ENCODE data around the gene RNF19B.

The RNF19B gene

GRCh38 chr1:33005117-33005837 is 40.7 kb upstream of the RNF19B start:
- H3K4me3 ChIP-seq (ENCODE audit: low read length): no peak overlapping the region
- no peaks in the 10 kb centered on the region for H3K4me1 ChIP-seq (ENCODE audit: low read length)
- no peak overlapping the region for H3K4me2 ChIP-seq (ENCODE audit: low read length)
- no peak for TF ChIP-seq EZH2phosphoT487 (IDR thresholded peaks at IDR 0.05; ENCODE audit: low read depth)
- no peak for TF ChIP-seq CTCF (IDR thresholded peaks at IDR 0.05; ENCODE audit: low read depth, low read length)
- H3K27me3 ChIP-seq (ENCODE audit: low read depth, low read length): no peaks in the 10 kb centered on the region
- H3K27ac ChIP-seq (ENCODE audit: low read length): no peak overlapping the region
- H4K20me1 ChIP-seq (ENCODE audit: insufficient read depth, low read length): no peaks in the 10 kb centered on the region
- H3K9ac ChIP-seq (ENCODE audit: low read length): no peak overlapping the region
- H2AFZ ChIP-seq (ENCODE audit: low read depth, low read length): no peak overlapping the region
- H3K79me2 ChIP-seq (ENCODE audit: low read length): no peaks in the 10 kb centered on the region
- no peaks in the 10 kb centered on the region for H3K9me3 ChIP-seq (ENCODE audit: insufficient read depth, low read length)
- peaks cover 17% of the 10 kb centered on the region for H3K36me3 ChIP-seq (replicated peaks; ENCODE audit: low read depth, low read length)

GRCh38 chr1:33004613-33005012 is 40.0 kb upstream of the RNF19B start:
- H3K4me2 ChIP-seq (ENCODE audit: low read length): no peak overlapping the region
- no peaks in the 10 kb centered on the region for H3K79me2 ChIP-seq (ENCODE audit: low read length)
- H3K9ac ChIP-seq (ENCODE audit: low read length): no peak overlapping the region
- no peaks in the 10 kb centered on the region for H3K9me3 ChIP-seq (ENCODE audit: insufficient read depth, low read length)
- no peak overlapping the region for H3K27ac ChIP-seq (ENCODE audit: low read length)
- no peak overlapping the region for H2AFZ ChIP-seq (ENCODE audit: low read depth, low read length)
- TF ChIP-seq CTCF (IDR thresholded peaks at IDR 0.05; ENCODE audit: low read depth, low read length) (no peak), EZH2phosphoT487 (IDR thresholded peaks at IDR 0.05; ENCODE audit: low read depth) (no peak)
- no peaks in the 10 kb centered on the region for H4K20me1 ChIP-seq (ENCODE audit: insufficient read depth, low read length)
- H3K4me3 ChIP-seq (ENCODE audit: low read length): no peak overlapping the region
- H3K4me1 ChIP-seq (ENCODE audit: low read length): no peaks in the 10 kb centered on the region
- peaks cover 17% of the 10 kb centered on the region for H3K36me3 ChIP-seq (replicated peaks; ENCODE audit: low read depth, low read length)
- H3K27me3 ChIP-seq (ENCODE audit: low read depth, low read length): no peaks in the 10 kb centered on the region

- no peak overlapping the region for H3K27ac ChIP-seq (ENCODE audit: low read length)
- peaks cover 12% of the 10 kb centered on the region for H3K36me3 ChIP-seq (replicated peaks; ENCODE audit: low read depth, low read length)
- no peak overlapping the region for H2AFZ ChIP-seq (ENCODE audit: low read depth, low read length)
- no peaks in the 10 kb centered on the region for H3K4me1 ChIP-seq (ENCODE audit: low read length)
- no peak overlapping the region for H3K4me3 ChIP-seq (ENCODE audit: low read length)
- no peak overlapping the region for H3K4me2 ChIP-seq (ENCODE audit: low read length)
- H3K9me3 ChIP-seq (ENCODE audit: insufficient read depth, low read length): no peaks in the 10 kb centered on the region
- TF ChIP-seq EZH2phosphoT487 (IDR thresholded peaks at IDR 0.05; ENCODE audit: low read depth) (no peak), CTCF (IDR thresholded peaks at IDR 0.05; ENCODE audit: low read depth, low read length) (no peak)
- no peaks in the 10 kb centered on the region for H3K27me3 ChIP-seq (ENCODE audit: low read depth, low read length)
- H3K9ac ChIP-seq (ENCODE audit: low read length): no peak overlapping the region
- no peaks in the 10 kb centered on the region for H3K79me2 ChIP-seq (ENCODE audit: low read length)
- no peaks in the 10 kb centered on the region for H4K20me1 ChIP-seq (ENCODE audit: insufficient read depth, low read length)
Observed at GRCh38 chr1:33003657-33004056, 39.0 kb upstream of the RNF19B start.

- Histone ChIP-seq H2AFZ (ENCODE audit: low read depth, low read length) (no peak overlapping the region), H3K79me2 (ENCODE audit: low read length) (no peaks in the 10 kb centered on the region), H3K36me3 (replicated peaks; ENCODE audit: low read depth, low read length) (peaks cover 2% of the 10 kb centered on the region), H3K27me3 (ENCODE audit: low read depth, low read length) (no peaks in the 10 kb centered on the region), H3K9ac (ENCODE audit: low read length) (no peak overlapping the region), H3K9me3 (ENCODE audit: insufficient read depth, low read length) (no peaks in the 10 kb centered on the region), H4K20me1 (ENCODE audit: insufficient read depth, low read length) (no peaks in the 10 kb centered on the region), H3K27ac (ENCODE audit: low read length) (no peak overlapping the region), H3K4me3 (ENCODE audit: low read length) (no peak overlapping the region), H3K4me2 (ENCODE audit: low read length) (no peak overlapping the region), H3K4me1 (ENCODE audit: low read length) (no peaks in the 10 kb centered on the region)
- no peak for TF ChIP-seq CTCF (IDR thresholded peaks at IDR 0.05; ENCODE audit: low read depth, low read length)
Observed at GRCh38 chr1:33002006-33002405, 37.4 kb upstream of the RNF19B start.

All from OCI-LY3 (cell line).